Measurements from ENCODE around the gene PRPF4. TPM values are rescaled to one million over a fixed set of nuclear protein-coding genes. Genes with fewer than 3 reads are reported as not detected.

PRPF4 gene
- total RNA-seq, 2 donors from 2014 or later, result 20.6 to 23.6 TPM

DNA sequence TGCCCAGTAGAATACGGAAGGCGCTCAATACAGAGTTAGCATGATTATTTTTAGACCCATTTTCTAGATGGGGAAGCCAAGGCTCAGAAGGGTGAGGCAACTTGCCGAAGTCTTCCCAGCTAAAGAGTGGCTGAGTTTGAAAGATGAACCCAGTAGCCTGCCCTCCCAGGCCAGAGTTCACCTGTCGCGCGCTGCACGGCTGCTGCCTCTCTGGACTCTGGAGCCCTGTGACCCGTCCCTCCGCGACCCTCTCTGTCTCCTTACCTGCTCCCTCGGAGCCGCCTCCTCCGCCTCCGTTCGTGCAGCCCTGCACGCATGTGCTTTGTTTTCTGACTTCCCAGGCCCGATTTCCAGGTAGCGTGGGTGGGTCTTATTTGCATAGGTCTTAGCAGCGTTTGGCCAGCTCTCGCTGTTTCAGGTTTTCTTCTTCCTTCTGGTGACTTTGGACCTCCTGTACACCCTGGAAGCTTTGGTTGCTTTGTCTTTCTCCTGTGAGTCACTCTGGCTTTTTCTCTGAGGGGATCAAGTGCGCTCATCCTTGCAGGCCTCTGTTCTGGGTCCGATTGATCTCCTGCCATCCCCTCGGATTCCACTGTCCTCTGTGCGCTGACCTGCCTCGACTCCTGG is 27.4 kb downstream of the PRPF4 start, which contains the start of gene RNF183:
RNF183 (minus strand) TSS at position 585 of the 627 bp plus-strand sequence. CDS start 5,192 bp downstream, outside the sequence.
- DNase-seq (ENCODE audit: low spot score) (no peak), ATAC-seq (ENCODE audit: insufficient number of reproducible peaks, low FRiP score, low read depth) (no peak)
- Histone ChIP-seq H3K4me3 (no peak within 1 kb of the TSS), H3K27ac (no peak within 1 kb of the TSS), H3K36me3 (no peaks in the 10 kb centered on the region), H3K27me3 (replicated peaks; ENCODE audit: insufficient read depth) (no peaks in the 10 kb centered on the region), H3K4me1 (ENCODE audit: control insufficient read depth in 1 of 2, low read depth in 2 of 2) (no peaks in the 10 kb centered on the region), H3K9me3 (no peaks in the 10 kb centered on the region)
- TF ChIP-seq, protein P1, sequence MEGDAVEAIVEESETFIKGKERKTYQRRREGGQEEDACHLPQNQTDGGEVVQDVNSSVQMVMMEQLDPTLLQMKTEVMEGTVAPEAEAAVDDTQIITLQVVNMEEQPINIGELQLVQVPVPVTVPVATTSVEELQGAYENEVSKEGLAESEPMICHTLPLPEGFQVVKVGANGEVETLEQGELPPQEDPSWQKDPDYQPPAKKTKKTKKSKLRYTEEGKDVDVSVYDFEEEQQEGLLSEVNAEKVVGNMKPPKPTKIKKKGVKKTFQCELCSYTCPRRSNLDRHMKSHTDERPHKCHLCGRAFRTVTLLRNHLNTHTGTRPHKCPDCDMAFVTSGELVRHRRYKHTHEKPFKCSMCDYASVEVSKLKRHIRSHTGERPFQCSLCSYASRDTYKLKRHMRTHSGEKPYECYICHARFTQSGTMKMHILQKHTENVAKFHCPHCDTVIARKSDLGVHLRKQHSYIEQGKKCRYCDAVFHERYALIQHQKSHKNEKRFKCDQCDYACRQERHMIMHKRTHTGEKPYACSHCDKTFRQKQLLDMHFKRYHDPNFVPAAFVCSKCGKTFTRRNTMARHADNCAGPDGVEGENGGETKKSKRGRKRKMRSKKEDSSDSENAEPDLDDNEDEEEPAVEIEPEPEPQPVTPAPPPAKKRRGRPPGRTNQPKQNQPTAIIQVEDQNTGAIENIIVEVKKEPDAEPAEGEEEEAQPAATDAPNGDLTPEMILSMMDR (IDR thresholded peaks at IDR 0.05), result no peak

DNA sequence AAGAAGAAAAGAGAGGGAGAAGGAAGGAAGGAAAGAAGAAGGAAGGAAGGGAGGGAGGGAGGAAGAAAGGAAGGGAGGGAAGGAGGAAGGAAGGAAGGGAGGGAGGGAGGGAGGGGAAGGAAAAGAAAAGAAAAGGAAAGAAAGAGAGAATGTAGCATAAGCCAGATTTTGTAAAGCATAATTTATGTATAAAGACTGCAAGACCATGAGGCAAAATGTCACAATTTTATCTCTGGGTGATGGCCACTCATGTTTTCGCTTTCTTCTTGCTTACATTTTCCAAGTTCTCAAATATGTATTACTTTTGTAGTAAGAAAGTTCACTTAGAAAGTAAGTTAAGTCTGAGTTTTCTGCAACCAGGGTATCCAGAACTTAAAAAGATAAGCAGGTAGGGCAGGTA is 31.1 kb downstream of the PRPF4 start:
- H3K4me1 ChIP-seq (ENCODE audit: control insufficient read depth in 1 of 2, low read depth in 2 of 2), result no peaks in the 10 kb centered on the region
- TF ChIP-seq, protein P1 (IDR thresholded peaks at IDR 0.05), result no peak
- no peaks in the 10 kb centered on the region for H3K27me3 ChIP-seq (replicated peaks; ENCODE audit: insufficient read depth)
- no peak overlapping the region for H3K4me3 ChIP-seq
- H3K27ac ChIP-seq, result no peak overlapping the region
- ATAC-seq (ENCODE audit: insufficient number of reproducible peaks, low FRiP score, low read depth) (no peak), DNase-seq (ENCODE audit: low spot score) (no peak)
- H3K9me3 ChIP-seq, result no peaks in the 10 kb centered on the region
- H3K36me3 ChIP-seq, result no peaks in the 10 kb centered on the region

DNA sequence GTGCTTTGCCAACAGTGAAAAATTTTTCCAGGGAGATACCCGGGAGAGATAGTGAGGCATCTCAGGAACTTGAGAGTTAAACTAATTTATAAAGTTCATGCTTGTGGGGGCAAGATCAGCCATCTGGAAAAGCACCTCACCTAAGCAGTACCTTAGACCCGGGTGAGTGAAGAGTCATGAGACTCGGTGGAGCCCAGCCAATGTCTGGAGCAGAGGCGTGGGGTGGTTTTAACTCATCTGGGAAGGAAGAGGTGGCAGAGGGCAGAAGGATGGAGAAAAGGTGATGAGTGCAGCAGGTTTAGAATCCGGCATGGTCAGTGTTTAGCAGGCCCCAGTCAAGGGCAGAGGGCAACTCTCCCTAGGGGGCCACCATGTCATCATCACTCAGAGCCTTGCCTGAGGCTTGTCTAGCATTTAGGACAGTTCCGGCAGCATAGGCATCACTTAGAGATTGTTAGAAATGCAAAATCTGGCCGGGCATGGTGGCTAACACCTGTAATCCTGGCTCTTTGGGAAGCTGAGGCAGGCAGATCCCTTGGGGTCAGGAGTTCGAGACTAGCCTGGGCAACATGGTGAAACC is 32.0 kb downstream of the PRPF4 start:
- Histone ChIP-seq H3K4me3 (no peak overlapping the region), H3K36me3 (no peaks in the 10 kb centered on the region), H3K27ac (no peak overlapping the region), H3K27me3 (replicated peaks; ENCODE audit: insufficient read depth) (no peaks in the 10 kb centered on the region), H3K9me3 (no peaks in the 10 kb centered on the region), H3K4me1 (ENCODE audit: control insufficient read depth in 1 of 2, low read depth in 2 of 2) (no peaks in the 10 kb centered on the region)
- DNase-seq (ENCODE audit: low spot score) (no peak), ATAC-seq (ENCODE audit: insufficient number of reproducible peaks, low FRiP score, low read depth) (no peak)
- TF ChIP-seq, protein P1 (IDR thresholded peaks at IDR 0.05), result no peak

DNA sequence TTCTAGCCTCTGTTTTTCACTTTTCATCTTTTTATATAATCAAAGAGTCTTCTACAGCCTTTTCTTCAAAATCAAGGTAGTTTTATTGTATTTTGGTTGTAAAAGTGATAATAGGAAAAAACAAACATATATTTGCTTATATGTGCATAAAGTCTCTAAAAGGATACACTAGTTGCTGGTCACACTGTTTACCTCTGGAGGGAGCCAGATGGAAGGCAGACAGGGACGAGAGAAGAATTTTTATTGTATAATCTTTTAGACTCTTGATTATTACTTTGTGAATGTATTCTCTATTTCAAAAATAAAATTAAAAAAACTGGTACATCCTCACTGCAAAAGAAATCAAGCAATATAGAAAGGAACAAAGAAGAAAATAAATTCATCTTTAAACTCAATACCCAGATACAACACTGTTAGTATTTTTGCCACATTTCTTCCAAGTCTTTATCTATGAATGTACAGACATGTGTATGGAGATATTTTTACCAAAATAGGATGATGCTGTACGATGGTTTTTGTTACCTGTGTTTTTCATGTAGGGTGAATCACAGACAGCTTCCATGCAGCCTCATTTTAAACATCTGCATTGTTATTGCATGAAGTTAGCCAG is 33.9 kb downstream of the PRPF4 start:
- Histone ChIP-seq H3K9me3 (no peaks in the 10 kb centered on the region), H3K27me3 (replicated peaks; ENCODE audit: insufficient read depth) (no peaks in the 10 kb centered on the region), H3K4me3 (no peak overlapping the region), H3K27ac (no peak overlapping the region), H3K4me1 (ENCODE audit: control insufficient read depth in 1 of 2, low read depth in 2 of 2) (no peaks in the 10 kb centered on the region), H3K36me3 (no peaks in the 10 kb centered on the region)
- no peak for DNase-seq (ENCODE audit: low spot score)
- TF ChIP-seq, protein P1 (IDR thresholded peaks at IDR 0.05), result peak; percentile 39
- no peak for ATAC-seq (ENCODE audit: insufficient number of reproducible peaks, low FRiP score, low read depth)

DNA sequence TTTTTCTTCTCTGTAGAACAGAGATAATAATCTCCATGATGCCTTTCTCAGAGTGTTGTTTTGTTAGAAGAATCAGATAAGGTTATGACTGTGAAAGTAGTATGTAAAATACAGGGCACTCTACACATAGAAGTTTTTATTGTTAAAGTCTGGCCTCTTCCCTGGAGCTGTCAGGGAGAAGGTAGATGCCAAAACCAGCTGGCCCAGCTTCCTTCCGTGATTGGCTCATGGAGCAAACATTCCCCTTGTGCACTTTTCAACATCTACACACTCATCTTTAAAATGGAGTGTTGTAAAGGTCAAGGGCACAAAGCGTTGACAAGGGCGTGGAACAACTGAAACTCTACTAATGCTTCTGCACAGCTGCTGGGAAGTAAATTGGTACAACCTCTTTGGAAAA is 35.1 kb downstream of the PRPF4 start:
- Histone ChIP-seq H3K4me1 (ENCODE audit: control insufficient read depth in 1 of 2, low read depth in 2 of 2) (peaks cover 0 to 5% of the 10 kb centered on the region in 2 donors), H3K27me3 (replicated peaks; ENCODE audit: insufficient read depth) (no peaks in the 10 kb centered on the region), H3K36me3 (no peaks in the 10 kb centered on the region), H3K27ac (no peak overlapping the region), H3K9me3 (no peaks in the 10 kb centered on the region), H3K4me3 (no peak overlapping the region)
- DNase-seq (ENCODE audit: low spot score), result no peak
- ATAC-seq (ENCODE audit: insufficient number of reproducible peaks, low FRiP score, low read depth), result no peak
- TF ChIP-seq, protein P1 (IDR thresholded peaks at IDR 0.05), result no peak
